Head of caudate nucleus (tissue), 42 donors: Measurements from ENCODE around the gene NCOR2.

Experiments
- DNase-seq, 42 donors: peaks; one replicate each; pipeline versions ENCODE4 v3.0.0 to v3.0.0-alpha.2; 2020 to 2021; ENCODE audit warnings: mixed read lengths in 7 of 42
- intact Hi-C: fragments of 100-400 bp; cut with DNase I; formaldehyde crosslinking; loops from one replicate; pipeline ENCODE4 v1.15.0; 2022

The NCOR2 gene

GRCh38 chr12:124519746-124520145 lies 47.7 kb downstream of the NCOR2 start:
- intact Hi-C loops: loop anchor here (2.0 to 10.0 kb wide), 2 partner anchors 47 to 135 kb away; partner anchors contain the start of gene NCOR2
- no peak for DNase-seq

- peak; percentile 91 to 99 (median 97) for DNase-seq
- intact Hi-C loops: loop anchor here (2.0 to 10.0 kb wide), 2 partner anchors 49 to 137 kb away; partner anchors contain the start of gene NCOR2
These were observed 49.1 kb downstream of the NCOR2 start for GRCh38 chr12:124518051-124518932.
